GM21526 (cell line): Measurements from ENCODE around the gene PREP.
"Not testable (repeated sequence)": the region's sequence is repeated elsewhere in the genome, so short reads cannot be mapped to it uniquely, and the experiment has no call there.

Source experiments
- ATAC-seq: cut with Tn5 transposase; IDR thresholded peaks from one replicate; pipeline ENCODE4 v1.9.1; 2021; ENCODE audit warnings: moderate library complexity; ENCODE audit not compliant: unreplicated experiment, low FRiP score

PREP gene

DNA sequence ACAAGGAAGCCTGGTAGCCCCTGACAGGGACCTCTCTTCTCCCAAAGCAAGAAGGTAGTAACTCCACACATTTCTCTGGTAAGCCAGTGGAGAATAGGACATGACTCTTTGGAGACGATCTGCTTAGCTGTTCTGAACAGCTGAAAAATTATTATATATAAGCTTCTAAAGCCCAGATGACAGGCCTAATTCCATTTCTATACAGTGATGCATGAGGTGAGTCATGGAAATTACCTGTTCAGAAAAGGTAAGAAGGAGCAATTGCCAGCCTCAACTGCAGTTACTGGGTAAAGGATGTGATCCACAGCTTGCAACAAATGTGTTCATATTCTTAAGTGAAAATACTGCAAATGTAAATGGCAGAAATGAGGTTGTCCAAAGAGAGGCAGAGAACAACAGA lies 54.0 kb downstream of the PREP start:
- ATAC-seq: no peak

- ATAC-seq: no peak
These were observed 56.8 kb downstream of the PREP start for GRCh38 chr6:105346052-105346451.

GRCh38 chr6:105345506-105345905 lies 57.4 kb downstream of the PREP start:
- no peak for ATAC-seq

DNA sequence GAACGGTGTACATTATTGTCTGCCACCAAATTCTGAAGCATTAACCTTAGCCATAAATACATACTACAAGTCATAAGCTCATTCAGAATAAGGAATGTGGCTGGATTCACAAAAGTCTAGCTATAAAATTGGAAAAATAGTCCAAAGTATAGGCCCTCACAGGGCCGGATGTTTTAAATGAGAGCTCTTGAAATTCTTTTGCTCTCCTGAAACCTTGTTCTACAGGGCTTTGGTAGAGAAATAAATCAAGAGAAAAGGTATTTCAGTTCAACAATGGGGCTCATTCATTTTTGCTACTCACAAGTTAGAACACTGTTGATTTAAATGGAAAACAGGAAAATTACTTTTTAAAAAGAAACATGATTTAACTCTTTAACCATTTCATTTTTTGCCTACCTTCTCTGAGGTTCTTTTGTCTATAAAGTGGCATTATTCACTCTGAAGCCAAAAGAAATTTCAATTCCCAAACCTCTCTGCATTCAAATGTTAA lies 58.0 kb downstream of the PREP start:
- no peak for ATAC-seq

DNA sequence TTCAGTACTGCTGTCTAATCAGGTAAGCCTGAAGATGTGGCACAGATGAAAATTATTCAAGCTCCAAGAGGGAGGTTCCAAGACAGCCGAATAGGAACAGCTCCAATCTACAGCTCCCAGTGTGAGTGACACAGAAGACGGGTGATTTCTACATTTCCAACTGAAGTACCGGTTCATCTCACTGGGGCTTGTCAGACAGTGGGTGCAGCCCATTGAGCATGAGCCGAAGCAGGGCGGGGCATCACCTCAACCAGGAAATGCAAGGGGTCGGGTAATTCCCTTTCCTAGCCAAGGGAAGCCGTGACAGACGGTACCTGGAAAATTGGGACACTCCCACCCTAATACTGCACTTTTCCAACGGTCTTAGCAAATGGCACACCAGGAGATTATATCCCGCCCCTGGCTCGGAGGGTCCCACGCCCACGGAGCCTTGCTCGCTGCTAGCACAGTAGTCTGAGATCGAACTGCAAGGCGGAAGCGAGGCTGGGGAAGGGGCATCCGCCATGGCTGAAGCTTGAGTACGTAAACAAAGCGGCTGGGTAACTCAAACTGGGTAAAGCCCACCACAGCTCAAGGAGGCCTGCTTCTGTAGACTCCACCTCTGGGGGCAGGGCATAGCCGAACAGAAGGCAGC lies 64.4 kb downstream of the PREP start:
- not testable (repeated sequence) for ATAC-seq

DNA sequence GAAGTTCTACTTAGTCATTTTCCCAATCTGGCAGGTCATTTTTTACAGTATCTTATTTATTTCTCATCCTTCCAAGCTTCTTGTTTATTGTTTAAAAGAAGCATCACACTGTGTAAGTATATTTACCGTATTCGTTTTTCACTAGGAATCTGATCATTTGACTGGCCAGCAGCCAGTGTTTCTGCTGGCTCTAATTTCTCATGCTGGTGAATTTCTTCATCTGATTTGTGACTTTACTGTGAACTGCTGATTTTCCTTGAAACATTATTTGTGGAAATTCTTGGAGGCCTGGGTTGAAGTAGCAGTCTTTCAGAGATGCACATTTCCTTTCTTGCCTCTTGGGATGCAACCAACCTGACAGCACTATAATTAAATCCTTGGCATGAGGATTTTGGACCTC lies 65.9 kb downstream of the PREP start:
- no peak for ATAC-seq

DNA sequence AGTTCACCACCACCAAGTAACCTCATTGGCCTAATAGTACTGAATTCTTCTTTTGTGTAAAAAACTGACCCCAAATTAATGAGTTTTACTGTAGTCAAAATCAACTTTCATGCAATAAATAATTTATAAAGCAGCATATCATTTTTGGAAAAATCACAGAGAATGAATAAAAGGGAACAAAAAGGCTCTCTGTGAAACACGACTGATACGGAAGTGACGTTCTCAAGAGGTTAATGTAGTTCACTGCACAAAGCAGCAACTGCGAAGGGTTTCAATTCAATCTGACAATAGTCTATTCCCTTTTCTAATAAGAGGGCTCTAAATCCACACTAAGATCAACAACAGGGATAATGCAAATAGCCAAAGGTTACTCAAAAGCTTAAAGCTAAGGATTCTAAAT lies 70.3 kb downstream of the PREP start:
- ATAC-seq: no peak

DNA sequence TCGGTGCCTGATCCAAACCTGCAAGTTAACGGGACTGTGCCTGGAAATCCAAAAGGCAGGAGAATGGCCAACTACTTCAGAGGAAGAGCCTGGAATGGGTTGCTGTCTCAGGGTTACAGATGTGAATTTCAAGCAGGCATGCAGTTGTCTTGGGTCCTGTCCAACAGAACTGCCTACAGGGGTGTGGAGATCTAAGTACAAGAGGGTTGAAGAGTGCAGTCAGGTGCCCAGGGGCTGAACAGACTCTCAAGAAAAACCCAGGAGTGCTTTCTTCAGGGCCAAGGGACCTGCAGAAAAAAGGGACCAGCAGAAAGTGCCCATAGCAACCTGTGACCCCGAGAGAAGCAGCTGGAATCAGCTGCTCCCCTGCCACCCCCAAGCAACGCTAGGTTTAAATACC lies 71.0 kb downstream of the PREP start:
- no peak for ATAC-seq

DNA sequence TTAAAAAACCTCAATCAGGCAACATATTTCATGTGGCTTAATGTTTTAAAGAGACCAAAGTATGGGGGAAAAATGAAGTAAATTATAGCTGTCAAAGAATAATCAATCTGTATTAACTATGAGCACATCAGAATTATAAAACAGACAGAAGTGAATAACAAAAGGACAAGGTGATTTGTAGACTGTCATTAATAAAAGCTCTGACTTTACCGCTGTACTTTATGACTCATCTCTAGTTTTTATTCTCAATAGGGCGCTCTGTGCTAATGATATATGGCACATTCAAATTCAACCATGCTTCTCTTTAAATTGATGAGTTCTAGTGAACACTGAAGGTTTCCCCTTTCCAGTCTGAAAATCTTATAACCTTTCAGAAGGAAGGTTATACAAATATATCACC lies 72.0 kb downstream of the PREP start:
- ATAC-seq: no peak

DNA sequence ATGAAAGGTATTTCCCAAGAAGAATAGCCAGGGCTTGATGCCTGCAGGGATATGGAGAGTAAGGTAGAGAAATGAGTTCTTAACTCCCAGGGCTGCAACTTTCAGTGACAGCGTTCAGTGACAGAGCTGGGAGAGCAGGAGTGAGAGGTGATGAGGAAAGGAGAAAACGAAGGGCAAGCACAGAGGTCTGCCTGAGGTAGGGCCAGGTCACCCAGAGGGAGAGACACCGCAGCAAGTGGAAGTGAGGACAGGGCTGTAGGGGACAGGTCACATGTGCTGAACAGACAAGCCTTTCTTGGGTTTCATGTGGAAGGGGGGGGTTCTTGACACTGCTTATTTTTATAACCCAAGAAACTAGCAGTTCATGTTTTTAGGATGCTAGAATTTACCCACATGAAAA lies 72.5 kb downstream of the PREP start:
- no peak for ATAC-seq

DNA sequence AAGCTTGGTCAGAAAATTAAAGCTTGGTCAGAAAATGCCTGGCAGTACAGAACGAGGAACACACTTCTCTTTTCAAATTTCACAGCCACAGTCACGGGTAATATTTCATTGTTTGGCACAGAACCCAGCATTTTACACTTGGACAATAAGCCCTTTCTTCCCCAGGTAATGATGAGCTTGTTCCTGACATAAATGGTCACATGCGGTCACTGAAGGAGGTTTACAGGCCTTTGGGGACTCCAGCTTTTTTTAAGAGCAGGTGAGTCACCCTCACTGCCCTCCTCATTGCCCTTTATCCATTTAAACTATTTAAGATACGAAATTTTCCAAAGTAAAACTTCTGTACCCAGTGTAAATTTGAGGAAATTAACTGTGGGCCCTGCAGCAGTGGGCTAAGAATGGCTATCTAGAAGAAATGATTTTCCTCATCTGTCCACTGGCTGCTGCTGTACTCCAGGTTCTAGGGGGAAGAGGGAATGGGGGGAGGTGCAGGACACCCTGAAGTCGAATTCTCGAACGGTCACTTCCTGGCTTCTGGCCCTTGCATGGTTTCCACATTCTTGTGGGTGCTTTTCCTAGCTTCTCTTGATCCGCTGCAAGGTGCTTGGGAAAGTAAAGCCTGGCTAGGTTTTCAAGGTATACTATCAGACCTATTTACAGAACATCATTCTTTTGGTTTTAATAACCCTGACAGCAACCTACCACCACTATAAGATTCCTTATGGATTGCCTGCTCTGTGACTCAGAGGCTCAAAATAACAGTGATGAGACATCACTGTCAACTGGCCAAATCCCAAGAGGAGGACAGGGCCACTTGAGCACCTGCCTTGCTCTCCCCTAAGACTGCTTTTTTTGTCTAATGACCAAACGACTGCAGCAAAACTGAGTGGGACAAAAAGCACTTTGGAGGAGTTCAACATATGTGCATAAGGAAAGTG lies 75.8 kb downstream of the PREP start:
- ATAC-seq: no peak

DNA sequence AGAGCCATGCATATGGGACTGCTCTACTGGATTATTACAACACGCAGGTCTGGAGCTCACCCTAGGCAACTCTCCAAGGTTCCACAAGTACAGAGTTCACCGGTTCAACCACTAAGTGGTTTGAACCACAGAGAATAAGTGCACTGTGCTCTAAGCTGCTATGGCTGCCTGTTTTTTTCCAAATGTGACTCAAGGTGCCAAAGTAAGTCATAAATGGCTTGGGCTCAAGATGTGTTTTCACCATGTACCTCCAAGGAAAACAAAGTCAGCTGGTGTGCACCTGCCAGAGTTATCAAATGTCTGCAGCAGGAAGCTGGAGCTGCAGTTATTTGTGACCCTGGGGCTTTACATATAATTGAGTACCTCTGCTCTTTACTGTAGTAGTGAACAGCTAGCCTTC lies 76.7 kb downstream of the PREP start:
- ATAC-seq: no peak

DNA sequence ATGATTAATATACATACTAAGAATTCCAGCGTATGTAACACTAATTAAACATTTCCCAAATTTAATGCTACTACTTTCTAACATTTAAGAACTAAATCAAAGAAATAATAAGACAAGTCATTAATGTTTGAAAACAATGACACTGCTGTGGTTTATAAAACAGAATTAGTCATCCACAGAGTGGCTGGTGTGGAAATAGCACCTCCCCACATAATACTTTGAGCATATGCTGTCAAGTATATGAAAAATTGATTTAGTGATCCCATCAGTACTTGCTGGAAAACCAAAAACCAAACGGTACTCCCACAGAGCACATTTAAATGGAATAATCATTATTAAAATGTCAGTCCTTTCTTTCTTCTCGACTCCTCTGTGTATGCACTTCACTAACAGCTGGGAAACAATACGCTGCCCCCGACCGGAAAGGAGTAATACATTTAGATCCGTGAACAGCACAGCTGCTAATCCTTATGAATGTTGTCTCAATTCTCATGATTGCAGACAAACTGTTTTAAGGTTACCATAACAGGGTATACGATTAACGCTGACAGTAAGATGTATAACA lies 78.4 kb downstream of the PREP start:
- no peak for ATAC-seq

GRCh38 chr6:105322499-105323225 lies 80.2 kb downstream of the PREP start:
- ATAC-seq: no peak

GRCh38 chr6:105321728-105322127 lies 81.2 kb downstream of the PREP start:
- no peak for ATAC-seq

- ATAC-seq: no peak
These were observed 81.7 kb downstream of the PREP start for GRCh38 chr6:105321207-105321606.

DNA sequence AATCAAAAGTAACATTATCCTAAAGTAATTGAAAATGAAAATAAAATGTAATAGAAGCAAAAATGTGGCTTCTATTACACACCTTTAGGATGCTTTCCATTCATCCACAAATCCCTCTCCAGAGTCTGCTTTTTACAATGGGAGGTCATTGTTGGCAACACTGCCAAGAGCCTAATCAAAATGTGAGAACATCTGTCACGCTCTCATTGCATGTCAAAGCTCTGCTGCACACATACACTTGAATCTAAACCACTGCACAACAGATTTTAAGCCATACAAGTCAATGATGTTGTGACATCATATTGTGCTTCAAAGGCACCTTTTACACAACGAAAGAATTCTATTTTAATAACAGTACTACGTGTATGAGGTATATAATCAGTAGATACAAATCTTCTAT lies 82.1 kb downstream of the PREP start:
- no peak for ATAC-seq

DNA sequence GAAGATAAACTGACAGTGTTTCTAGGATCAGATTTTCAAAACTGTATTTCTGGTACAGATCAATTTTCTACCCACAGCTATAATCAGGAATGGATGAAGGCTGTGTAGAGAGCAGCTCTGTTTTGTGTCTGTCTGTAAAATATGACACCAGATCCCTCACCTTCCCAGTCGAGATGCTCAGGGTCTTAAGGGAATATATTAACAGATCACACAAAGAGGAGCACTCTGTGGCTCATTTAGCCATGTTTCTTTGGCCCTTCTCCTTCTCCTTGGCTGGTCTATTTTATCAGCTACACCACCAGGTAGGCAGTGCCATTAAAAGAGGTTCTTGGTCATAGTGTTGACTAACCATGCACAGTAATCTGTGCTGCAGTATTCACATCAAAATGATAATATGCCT lies 82.6 kb downstream of the PREP start:
- no peak for ATAC-seq

DNA sequence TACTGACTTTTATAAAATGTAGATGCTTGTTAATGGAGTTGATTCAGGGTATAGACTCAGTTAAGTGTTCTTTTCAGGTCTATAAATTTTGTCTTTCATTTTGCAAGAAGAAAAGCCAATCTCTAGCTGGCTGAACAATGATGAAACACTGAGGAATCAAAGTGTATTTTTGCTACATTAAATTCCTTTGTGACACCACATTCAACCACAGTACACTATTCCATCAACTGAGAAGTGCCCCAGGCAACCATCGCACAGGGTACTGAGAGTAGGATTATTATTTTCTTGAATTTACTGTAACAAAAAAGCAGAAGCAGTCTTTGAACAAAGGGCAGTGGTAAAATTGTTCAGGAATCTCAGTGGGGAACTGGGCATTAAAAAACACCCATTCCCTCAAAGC lies 83.6 kb downstream of the PREP start:
- ATAC-seq: no peak

GRCh38 chr6:105318660-105319059 lies 84.2 kb downstream of the PREP start:
- no peak for ATAC-seq
